Inferior parietal cortex (tissue), 1 donor: ENCODE measurements around the gene SCAPER.
"Not testable (repeated sequence)": the region's sequence is repeated elsewhere in the genome, so short reads cannot be mapped to it uniquely, and the experiment has no call there.

ENCODE experiments used
- DNase-seq: peaks from one replicate; pipeline ENCODE4 v3.0.0-alpha.2; 2016; ENCODE audit errors: extremely low spot score

SCAPER gene

GRCh38 chr15:76576523-76577279 lies 328.4 kb downstream of the SCAPER start:
- no peak for DNase-seq

- DNase-seq: no peak
Observed at GRCh38 chr15:76575679-76576078, 329.5 kb downstream of the SCAPER start.

DNA sequence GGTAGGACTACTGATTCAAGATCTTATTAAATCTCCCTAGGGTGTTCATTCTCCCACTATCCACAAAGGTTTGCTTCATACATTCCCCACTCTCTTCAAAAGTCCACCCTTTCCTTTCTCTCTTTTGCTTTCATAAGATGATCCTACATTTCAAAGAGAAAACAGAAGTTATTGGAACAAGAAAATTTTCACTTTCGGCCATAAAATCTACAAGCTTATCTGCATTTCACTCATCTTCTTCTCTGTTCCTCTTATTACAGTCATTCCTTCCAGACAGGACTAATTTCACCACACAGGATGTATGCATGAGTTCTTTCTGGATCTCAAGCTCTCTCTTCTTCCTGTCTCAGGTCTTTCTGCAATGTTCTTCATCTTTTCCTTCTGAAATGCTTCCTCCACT lies 329.9 kb downstream of the SCAPER start:
- DNase-seq: no peak

- no peak for DNase-seq
Observed at GRCh38 chr15:76572983-76573314, 332.2 kb downstream of the SCAPER start.

GRCh38 chr15:76566276-76566675 lies 338.9 kb downstream of the SCAPER start:
- no peak for DNase-seq

DNA sequence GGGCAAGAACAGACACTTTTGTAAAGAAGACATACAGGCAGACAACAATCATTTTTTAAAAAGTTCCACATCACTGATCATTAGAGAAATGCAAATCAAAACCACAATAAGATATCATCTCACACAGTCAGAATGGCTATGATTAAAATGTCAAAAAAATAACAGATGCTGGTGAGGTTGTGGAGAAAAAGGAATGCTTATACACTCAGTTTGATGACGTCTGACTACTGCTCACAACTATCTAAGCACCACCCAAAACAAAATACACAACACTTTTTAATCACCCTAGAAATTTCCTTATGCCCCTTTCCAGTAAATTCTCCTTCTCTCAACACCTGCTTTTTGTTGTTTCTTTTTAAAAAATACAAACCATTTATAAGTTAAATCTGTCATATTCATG lies 339.8 kb downstream of the SCAPER start:
- DNase-seq: no peak

- DNase-seq: no peak
Observed at GRCh38 chr15:76555247-76555646, 349.9 kb downstream of the SCAPER start.

- DNase-seq: no peak
Observed at GRCh38 chr15:76553564-76553963, 351.6 kb downstream of the SCAPER start.

- no peak for DNase-seq
Observed at GRCh38 chr15:76553102-76553501, 352.0 kb downstream of the SCAPER start.

DNA sequence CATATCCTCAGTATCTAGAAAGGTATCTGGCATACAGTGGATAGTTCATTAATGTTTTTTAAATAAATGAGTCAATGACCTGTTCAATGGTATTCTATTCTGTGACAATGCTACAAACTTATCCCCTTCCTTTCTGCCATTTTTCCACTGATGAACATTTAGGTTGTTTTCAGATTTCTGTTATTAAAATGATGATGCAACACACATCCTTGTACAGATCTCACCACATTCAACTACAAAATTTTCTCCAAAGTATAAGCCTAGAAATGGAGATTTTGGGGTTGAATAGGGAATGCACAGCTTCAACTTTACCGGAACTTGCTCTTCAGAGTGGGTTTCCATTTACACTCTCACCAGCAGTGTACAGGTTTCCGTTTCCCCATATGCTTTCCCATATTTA lies 358.3 kb downstream of the SCAPER start:
- no peak for DNase-seq

- no peak for DNase-seq
Observed at GRCh38 chr15:76533995-76534394, 371.1 kb downstream of the SCAPER start.

GRCh38 chr15:76533060-76533820 lies 371.9 kb downstream of the SCAPER start:
- DNase-seq: no peak

DNA sequence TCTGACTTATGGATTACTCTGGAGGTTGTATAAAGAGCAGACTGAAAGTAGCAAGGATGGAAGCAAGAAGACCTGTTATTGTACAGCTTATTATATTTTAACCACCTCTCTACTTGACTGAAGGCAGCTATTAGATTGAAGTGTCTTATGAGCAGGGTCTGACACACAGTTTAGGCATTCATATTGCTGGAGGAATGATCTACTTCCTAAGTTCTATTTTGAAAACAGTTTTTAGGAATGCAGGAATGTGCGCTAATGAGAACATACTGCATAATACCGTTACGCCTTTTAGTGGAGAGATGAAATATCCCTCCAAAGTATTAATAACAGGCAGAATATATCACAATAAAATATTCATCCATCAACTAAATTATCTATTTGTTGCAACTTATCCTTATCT lies 375.2 kb downstream of the SCAPER start:
- no peak for DNase-seq

DNA sequence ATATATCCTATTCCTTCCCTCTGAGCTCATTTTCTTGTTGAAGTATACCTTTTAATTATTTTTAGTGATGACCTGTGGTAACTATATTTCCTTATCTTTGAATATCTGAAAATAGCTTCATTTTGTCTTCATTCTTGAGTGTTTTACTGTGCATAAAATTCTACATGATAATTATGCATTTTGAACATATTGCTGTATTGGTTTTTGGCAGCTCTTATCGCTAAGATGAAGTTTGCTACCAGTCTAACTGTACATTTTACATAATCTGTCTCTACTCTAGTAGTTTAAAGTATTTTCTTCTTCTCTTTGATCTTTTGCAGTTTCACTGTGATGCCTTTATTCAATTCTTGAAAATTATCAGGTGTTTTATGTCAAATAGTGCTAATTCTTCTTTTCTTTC lies 379.0 kb downstream of the SCAPER start:
- no peak for DNase-seq

DNA sequence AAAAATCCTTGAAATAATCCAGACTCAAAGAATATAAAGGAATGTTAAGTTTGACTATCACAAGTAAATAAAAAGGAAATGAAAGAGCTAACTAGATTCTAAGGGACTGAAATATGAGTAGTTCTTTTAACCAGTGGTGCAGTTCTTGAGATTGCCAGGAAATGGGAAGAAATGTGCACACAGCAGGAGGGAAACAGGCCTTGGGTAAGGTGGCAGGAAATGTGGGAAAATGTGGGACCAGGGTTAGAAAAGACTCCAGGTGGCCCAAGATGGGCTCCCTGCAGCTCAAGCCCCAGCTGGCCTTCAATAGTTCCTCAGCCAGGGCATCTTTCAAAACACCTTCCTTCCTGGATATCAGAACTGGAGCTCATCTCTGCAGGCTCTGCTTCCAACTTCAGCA lies 387.2 kb downstream of the SCAPER start:
- DNase-seq: no peak

DNA sequence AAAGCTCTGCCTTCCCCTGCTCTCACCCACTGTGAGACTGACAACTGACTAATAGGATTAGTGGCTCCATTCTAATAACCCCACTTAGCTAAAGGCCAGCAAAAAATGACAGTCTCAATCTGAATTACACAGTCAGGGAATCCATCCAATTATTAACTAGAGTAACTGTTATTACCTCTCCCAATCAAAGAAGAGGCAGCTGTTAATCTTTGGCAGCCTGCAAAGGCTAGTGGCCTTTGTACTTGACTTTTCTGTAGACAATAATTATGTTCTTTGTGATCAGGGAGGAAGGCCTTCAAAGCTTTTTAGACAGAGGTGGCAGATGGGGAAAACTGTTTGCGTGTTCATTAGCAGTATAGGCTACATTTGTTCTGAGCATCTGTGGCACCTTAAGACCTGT lies 390.9 kb downstream of the SCAPER start:
- no peak for DNase-seq

- no peak for DNase-seq
Observed at GRCh38 chr15:76512971-76513370, 392.2 kb downstream of the SCAPER start.

GRCh38 chr15:76510663-76511062 lies 394.5 kb downstream of the SCAPER start:
- not testable (repeated sequence) for DNase-seq

DNA sequence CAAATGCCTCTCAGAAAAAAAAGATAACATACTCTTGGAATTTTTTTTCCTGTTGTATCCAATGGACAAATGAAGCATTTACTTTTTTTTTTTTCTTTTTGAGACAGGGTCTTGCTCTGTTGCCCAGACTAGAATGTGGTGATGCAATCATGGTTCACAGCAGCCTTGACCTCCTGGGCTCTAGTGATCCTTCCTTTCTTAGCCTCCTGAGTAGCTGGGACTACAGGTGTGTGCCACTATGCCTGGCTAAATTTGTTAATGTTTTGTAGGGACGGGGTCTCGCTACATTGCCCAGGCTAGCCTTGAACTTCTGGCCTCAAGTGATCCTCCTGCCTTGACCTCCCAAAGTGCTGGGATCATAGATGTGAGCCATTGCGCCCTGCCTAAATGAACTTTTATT lies 401.3 kb downstream of the SCAPER start:
- DNase-seq: no peak

GRCh38 chr15:76503121-76503520 lies 402.0 kb downstream of the SCAPER start:
- DNase-seq: no peak

DNA sequence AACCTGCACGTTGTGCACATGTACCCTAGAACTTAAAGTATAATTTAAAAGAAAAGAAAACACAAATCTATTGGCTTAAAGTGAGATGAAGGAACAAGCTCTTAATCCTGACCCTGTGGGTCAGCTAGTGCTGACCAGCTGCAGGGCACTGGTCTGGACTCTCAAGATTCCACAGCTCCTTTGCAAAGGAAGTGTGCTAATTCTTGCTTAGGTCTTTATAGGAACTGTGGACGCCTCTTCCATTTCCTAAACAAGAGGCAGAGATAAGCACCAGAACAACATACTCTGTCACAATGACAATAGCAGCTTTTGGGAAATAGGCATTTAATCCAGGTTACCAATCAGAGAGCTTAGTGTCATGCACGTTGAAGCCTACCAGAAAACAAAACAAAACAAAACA lies 402.5 kb downstream of the SCAPER start:
- no peak for DNase-seq

DNA sequence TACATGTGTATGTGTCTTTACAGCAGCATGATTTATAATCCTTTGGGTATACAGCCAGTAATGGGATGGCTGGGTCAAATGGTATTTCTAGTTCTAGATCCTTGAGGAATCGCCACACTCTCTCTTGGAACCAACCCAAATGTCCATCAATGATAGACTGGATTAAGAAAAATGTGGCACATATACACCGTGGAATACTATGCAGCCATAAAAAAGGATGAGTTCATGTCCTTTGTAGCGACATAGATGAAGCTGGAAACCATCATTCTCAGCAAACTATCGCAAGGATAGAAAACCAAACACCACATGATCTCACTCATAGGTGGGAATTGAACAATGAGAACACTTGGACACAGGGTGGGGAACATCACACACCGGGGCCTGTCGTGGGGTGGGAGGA lies 403.0 kb downstream of the SCAPER start:
- DNase-seq: not testable (repeated sequence)

DNA sequence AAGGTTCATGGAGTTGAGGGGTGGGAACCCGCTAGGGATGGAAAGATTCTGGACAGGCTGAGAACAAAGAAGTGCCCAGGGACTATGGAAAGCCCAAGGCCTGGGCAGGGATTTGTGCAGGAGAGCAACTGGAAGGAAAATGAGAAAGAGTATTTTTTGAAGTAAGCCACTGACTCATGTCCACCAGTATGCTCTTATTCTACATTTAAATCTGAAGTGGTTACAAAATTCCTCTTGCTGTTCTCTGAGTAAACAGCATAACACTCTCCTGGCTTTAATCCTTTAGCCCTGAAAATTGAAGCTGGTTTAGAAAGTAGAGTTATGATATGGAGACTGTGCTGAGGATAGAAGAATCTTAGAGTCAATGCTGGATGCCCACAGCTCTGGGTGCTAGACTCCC lies 403.4 kb downstream of the SCAPER start:
- DNase-seq: no peak

DNA sequence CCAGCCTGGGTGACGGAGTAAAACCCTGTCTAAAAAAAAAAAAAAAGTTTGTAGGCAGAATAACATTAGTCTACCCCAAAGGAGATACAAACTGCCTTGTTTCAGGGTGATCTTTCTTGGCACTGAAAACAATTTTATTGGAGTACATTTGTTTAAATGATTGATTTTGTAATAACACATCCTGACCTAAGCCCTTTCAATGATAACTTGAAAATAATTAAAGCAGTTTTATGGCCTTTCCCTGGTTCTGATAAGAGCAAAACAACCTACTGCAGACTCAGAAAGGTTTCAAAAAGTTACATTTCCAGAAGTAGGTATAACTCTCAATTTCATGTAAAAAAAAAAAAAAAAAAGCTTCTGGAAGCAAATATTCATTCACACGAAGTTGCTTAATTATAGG lies 404.1 kb downstream of the SCAPER start:
- no peak for DNase-seq
